Cardiac fibroblast (primary cell): ENCODE data around the gene ACOXL.

ENCODE experiments used
- DNase-seq, 2 donors: peaks; one replicate each; pipeline versions ENCODE4 v3.0.0 to v3.0.0-alpha.2; 2010; ENCODE audit warnings: low read depth in 2 of 2
- H3K4me3 ChIP-seq, 2 donors: replicated peaks in 1 of 2; 1 replicate in 1 of 2; 2 replicates in 1 of 2; pipeline ENCODE4 v1.5.1; 2011; ENCODE audit warnings: low read depth in 2 of 2, low read length in 2 of 2, mild to moderate bottlenecking in 2 of 2, moderate library complexity in 1 of 2
- CTCF ChIP-seq: IDR thresholded peaks from one replicate; pipeline ENCODE4 v1.5.1; 2011; ENCODE audit warnings: low read depth, mild to moderate bottlenecking, low read length, inconsistent platforms

Gene ACOXL

GRCh38 chr2:110740747-110741349 is 8.5 kb downstream of the ACOXL start:
- H3K4me3 ChIP-seq = no peak overlapping the region
- no peak for TF ChIP-seq CTCF
- DNase-seq = no peak

- H3K4me3 ChIP-seq = no peak overlapping the region
- TF ChIP-seq CTCF = no peak
- DNase-seq = peak in 1 of 2 donors; percentile 3
These were observed 9.2 kb downstream of the ACOXL start for GRCh38 chr2:110741491-110741980.

- TF ChIP-seq CTCF = no peak
These were observed 10.0 kb downstream of the ACOXL start for GRCh38 chr2:110742412-110742811.

GRCh38 chr2:110743600-110743999 is 11.2 kb downstream of the ACOXL start:
- no peak for DNase-seq
- no peak overlapping the region for H3K4me3 ChIP-seq
- TF ChIP-seq CTCF = no peak

More at GRCh38 chr2:110742412-110742811, 10.0 kb downstream of the ACOXL start:
- no peak for DNase-seq
- no peak overlapping the region for H3K4me3 ChIP-seq

GRCh38 chr2:110744429-110744828 is 12.1 kb downstream of the ACOXL start:
- no peak for DNase-seq
- H3K4me3 ChIP-seq = no peak overlapping the region
- no peak for TF ChIP-seq CTCF

- no peak overlapping the region for H3K4me3 ChIP-seq
- TF ChIP-seq CTCF = no peak
- DNase-seq = no peak
These were observed 12.7 kb downstream of the ACOXL start for GRCh38 chr2:110745048-110745447.
